SU-DHL-6 (cell line): ENCODE results near the gene BEGAIN.

Experiments
- EZH2phosphoT487 ChIP-seq: fragments of 200-600 bp; sonication (generic), shearing (Covaris generic); conservative IDR thresholded peaks from 2 replicates; pipeline ENCODE4 v1.6.1; 2018; ENCODE audit warnings: mild to moderate bottlenecking, antibody characterized with exemption, low read length, moderate library complexity, mixed read lengths
- TF ChIP-seq, protein P1 (sequence below): fragments of 200-600 bp; sonication (generic); IDR thresholded peaks from one replicate; pipeline ENCODE4 v1.5.1; 2017; ENCODE audit warnings: antibody characterized with exemption, mild to moderate bottlenecking, low read length, moderate library complexity; ENCODE audit not compliant: insufficient read depth, poor library complexity, severe bottlenecking

DNA sequence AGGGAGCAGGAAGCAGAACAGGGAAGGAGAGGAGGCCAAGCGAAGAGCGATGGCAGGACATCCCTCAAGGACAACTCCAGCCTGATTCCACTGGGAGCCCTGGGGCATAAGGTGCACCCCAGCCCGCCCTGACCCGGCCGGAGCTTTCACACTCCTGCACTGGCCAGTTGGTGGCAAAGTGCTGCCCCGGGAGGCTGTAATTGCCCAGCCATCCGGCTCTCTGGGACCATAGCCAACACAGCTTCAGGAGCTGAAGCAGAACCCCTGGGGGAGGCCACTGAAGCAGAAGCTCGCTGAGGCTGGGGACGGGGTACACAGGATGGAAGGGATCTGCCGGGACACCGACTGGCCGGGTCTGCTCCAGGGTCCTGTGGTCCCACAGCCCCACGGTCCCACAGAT is 41.9 kb upstream of the BEGAIN start:
- TF ChIP-seq, protein P1, sequence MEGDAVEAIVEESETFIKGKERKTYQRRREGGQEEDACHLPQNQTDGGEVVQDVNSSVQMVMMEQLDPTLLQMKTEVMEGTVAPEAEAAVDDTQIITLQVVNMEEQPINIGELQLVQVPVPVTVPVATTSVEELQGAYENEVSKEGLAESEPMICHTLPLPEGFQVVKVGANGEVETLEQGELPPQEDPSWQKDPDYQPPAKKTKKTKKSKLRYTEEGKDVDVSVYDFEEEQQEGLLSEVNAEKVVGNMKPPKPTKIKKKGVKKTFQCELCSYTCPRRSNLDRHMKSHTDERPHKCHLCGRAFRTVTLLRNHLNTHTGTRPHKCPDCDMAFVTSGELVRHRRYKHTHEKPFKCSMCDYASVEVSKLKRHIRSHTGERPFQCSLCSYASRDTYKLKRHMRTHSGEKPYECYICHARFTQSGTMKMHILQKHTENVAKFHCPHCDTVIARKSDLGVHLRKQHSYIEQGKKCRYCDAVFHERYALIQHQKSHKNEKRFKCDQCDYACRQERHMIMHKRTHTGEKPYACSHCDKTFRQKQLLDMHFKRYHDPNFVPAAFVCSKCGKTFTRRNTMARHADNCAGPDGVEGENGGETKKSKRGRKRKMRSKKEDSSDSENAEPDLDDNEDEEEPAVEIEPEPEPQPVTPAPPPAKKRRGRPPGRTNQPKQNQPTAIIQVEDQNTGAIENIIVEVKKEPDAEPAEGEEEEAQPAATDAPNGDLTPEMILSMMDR = no peak
- no peak for TF ChIP-seq EZH2phosphoT487
